AG09319 (cell line): Measurements from ENCODE around the gene MRPL23.

Source experiments
- DNase-seq: peaks from one replicate; pipeline ENCODE4 v3.0.0-alpha.2; 2010; ENCODE audit warnings: low read depth; ENCODE audit errors: extremely low read depth
- CTCF ChIP-seq: IDR thresholded peaks from 2 replicates; pipeline ENCODE4 v1.5.1; 2011; ENCODE audit warnings: low read depth, mild to moderate bottlenecking, inconsistent platforms, low read length, moderate library complexity

Gene MRPL23

GRCh38 chr11:1968454-1969002, 21.4 kb downstream of the MRPL23 start:
- no peak for TF ChIP-seq CTCF
- no peak for DNase-seq

GRCh38 chr11:1969035-1969434, 21.9 kb downstream of the MRPL23 start:
- DNase-seq, result no peak
- TF ChIP-seq CTCF, result no peak

- DNase-seq, result no peak
- TF ChIP-seq CTCF, result no peak
Observed at GRCh38 chr11:1969776-1970175, 22.6 kb downstream of the MRPL23 start.

- TF ChIP-seq CTCF, result no peak
- DNase-seq, result no peak
Observed at GRCh38 chr11:1970956-1971355, 23.8 kb downstream of the MRPL23 start.

- DNase-seq, result no peak
- no peak for TF ChIP-seq CTCF
Observed at GRCh38 chr11:1975185-1975584, 28.1 kb downstream of the MRPL23 start.

- TF ChIP-seq CTCF, result no peak
- no peak for DNase-seq
Observed at GRCh38 chr11:1978720-1979473, 31.8 kb downstream of the MRPL23 start.

- no peak for DNase-seq
- TF ChIP-seq CTCF, result no peak
Observed at GRCh38 chr11:1979607-1980006, 32.5 kb downstream of the MRPL23 start.
